ENCODE measurements around the gene GULP1.
A peak's percentile ranks its signal among the peaks of the same experiment; 100 is the strongest.

GULP1 gene

DNA sequence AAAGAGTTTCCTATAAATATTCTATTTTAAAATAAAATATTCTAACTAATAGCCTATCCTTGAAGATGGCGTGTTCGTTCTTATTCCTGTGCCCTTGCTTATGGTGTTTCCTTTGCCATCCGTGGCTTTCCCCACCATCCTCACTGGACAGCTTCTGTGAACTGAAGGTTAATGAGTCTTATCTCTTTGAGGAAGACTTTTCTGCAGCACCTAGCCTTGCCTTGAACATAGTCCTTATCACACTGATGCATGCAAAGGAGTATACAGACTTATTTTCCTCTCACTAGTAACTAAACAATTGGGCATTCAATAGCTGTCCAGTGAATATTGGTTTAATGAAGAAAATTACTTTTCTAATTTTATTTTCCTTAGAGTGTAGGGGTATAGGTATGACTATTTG lies 88.1 kb downstream of the GULP1 start:
- TF ChIP-seq, protein P1, sequence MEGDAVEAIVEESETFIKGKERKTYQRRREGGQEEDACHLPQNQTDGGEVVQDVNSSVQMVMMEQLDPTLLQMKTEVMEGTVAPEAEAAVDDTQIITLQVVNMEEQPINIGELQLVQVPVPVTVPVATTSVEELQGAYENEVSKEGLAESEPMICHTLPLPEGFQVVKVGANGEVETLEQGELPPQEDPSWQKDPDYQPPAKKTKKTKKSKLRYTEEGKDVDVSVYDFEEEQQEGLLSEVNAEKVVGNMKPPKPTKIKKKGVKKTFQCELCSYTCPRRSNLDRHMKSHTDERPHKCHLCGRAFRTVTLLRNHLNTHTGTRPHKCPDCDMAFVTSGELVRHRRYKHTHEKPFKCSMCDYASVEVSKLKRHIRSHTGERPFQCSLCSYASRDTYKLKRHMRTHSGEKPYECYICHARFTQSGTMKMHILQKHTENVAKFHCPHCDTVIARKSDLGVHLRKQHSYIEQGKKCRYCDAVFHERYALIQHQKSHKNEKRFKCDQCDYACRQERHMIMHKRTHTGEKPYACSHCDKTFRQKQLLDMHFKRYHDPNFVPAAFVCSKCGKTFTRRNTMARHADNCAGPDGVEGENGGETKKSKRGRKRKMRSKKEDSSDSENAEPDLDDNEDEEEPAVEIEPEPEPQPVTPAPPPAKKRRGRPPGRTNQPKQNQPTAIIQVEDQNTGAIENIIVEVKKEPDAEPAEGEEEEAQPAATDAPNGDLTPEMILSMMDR (IDR thresholded peaks at IDR 0.05; ENCODE audit: control insufficient read depth, extremely low read depth, insufficient read depth), result no peak
- DNase-seq (ENCODE audit: low read depth), result no peak
- no peak overlapping the region for H3K4me3 ChIP-seq (ENCODE audit: low read depth, low read length)

DNA sequence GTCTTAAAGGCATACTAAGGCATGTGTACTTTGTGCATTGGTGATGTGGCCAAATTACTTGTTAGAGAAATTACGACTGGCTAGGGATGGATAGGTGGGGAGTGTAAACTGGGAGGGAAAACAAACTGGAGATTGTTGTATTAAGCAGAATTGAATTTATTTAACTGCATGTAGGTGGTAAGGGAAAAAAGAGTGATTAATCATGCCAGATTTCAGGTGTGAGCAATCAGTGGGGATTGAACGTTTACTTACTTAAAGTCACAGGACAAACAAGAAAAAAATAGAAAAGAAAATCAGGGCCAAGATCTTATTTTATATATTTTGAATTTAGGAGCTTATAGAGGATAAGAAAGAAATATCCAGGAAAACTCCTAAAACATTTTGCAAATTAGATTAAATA lies 88.6 kb downstream of the GULP1 start:
- TF ChIP-seq, protein P1 (IDR thresholded peaks at IDR 0.05; ENCODE audit: control insufficient read depth, extremely low read depth, insufficient read depth), result no peak
- DNase-seq (ENCODE audit: low read depth), result no peak
- no peak overlapping the region for H3K4me3 ChIP-seq (ENCODE audit: low read depth, low read length)

DNA sequence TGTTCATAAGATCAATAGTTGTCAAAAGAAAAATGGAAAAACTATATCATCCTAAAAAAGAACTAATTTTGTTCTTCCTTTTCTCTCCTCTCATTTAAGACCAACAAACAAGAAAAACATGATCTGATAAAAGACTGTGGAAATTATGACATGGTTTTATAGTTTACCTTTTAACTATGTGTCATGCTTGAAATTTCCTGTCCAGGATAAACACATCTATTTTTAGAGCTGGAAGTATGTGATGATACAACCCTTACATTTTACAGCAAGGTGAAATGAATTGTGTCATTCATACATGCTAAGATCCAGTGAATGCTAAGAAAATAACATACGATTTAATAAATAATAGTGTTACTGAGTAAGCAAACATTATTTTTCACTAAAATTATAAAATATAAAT lies 89.9 kb downstream of the GULP1 start:
- DNase-seq (ENCODE audit: low read depth), result peak; percentile 90
- TF ChIP-seq, protein P1 (IDR thresholded peaks at IDR 0.05; ENCODE audit: control insufficient read depth, extremely low read depth, insufficient read depth), result no peak
- no peak overlapping the region for H3K4me3 ChIP-seq (ENCODE audit: low read depth, low read length)

DNA sequence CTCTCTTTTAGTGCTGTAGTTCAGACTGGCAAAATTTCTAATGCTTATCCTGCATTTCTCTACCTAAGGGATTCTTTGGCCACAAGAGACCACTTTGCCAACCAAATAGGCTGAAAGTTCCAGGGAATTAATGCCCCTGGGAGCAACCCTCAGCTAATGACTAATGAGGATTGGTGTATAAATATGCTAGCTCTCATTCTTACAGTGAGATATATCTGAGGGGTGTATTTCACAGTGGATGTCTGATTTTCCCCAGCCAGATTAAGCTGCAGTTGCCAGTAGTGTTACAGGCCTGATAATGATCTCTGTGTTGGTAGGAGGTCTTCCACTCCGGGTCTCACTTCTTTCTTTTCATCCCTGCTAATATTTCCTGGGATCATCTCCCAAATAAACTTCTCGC lies 90.4 kb downstream of the GULP1 start:
- TF ChIP-seq, protein P1 (IDR thresholded peaks at IDR 0.05; ENCODE audit: control insufficient read depth, extremely low read depth, insufficient read depth), result no peak
- no peak overlapping the region for H3K4me3 ChIP-seq (ENCODE audit: low read depth, low read length)
- DNase-seq (ENCODE audit: low read depth), result no peak

DNA sequence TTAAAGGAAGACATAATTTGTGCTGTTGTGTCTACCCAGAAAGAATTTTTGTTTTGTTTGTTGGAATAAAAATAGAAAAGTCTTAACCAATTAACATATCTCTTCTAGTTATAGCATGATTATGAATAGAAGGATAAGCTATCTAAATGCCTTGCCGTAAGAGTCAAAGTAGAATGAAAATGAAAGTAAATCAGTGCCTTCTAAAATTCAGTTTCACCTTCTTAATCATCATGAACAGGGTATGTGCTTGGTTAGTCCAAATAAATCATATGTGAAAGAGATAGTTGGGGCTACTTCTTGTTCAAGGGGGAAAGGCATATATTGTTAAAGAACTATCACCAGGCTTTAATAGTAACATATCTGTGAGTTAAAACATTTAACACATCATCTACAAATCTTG lies 91.5 kb downstream of the GULP1 start:
- TF ChIP-seq, protein P1 (IDR thresholded peaks at IDR 0.05; ENCODE audit: control insufficient read depth, extremely low read depth, insufficient read depth), result no peak
- H3K4me3 ChIP-seq (ENCODE audit: low read depth, low read length), result peak overlapping the region; percentile 11; the same call in 1 of the 2 replicates
- no peak for DNase-seq (ENCODE audit: low read depth)

DNA sequence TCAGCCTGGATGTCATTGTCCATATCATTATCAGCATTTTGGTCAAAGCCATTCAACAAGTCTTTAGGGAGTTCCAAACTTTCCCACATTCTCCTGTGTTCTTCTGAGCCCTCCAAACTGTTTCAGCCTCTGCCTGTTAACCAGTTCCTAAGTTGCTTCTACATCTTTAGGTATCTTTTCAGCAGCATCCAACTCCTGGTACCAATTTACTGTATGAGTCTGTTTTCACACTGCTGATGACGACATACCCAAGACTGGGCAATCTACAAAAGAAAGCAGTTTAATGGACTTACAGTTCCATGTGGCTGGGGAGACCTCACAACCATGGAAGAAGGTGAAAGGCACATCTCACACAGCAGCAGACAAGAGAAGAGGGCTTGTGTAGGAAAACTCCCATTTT lies 94.2 kb downstream of the GULP1 start:
- H3K4me3 ChIP-seq (ENCODE audit: low read depth, low read length), result no peak overlapping the region
- TF ChIP-seq, protein P1 (IDR thresholded peaks at IDR 0.05; ENCODE audit: control insufficient read depth, extremely low read depth, insufficient read depth), result no peak
- no peak for DNase-seq (ENCODE audit: low read depth)

DNA sequence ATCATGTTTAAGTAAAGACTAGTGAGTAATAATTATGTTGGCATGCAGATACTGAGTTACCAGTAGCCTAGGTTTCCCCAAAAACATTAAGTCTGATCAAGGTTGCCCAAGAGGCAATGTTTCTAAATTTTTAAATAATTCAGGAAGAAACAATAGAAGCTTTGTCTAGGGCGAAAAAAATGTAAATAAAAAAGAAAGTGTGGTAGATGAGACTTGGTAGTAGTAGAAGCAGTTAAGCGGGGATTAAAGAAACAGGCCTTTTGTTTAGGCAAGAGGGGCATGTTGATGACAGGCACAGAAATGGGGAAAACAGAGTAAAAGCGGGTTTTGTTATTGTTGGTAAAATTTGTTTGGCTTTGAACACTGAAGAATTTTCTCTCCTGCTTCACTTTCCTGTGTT lies 97.2 kb downstream of the GULP1 start:
- TF ChIP-seq, protein P1 (IDR thresholded peaks at IDR 0.05; ENCODE audit: control insufficient read depth, extremely low read depth, insufficient read depth), result no peak
- no peak overlapping the region for H3K4me3 ChIP-seq (ENCODE audit: low read depth, low read length)

More for the DNA sequence above, 97.2 kb downstream of the GULP1 start:
- DNase-seq (ENCODE audit: low read depth), result no peak
